MM.1S (cell line): ENCODE results near the gene NSD1.

Source experiments
- DNase-seq: peaks from one replicate; pipeline ENCODE4 v3.0.0-alpha.2; 2015
- H2AFZ ChIP-seq: fragments of 300-600 bp; sonication (generic); 2 replicates; pipeline ENCODE4 v1.6.0; 2016; ENCODE audit warnings: antibody characterized with exemption, low read length
- H3F3A ChIP-seq: fragments of 300-600 bp; sonication (generic); 2 replicates; pipeline ENCODE4 v1.6.1; 2016; ENCODE audit warnings: mild to moderate bottlenecking, antibody characterized with exemption, low read length, moderate library complexity, mixed read lengths; ENCODE audit not compliant: insufficient read depth
- H3K27ac ChIP-seq: fragments of 300-600 bp; sonication (generic); 2 replicates; pipeline ENCODE4 v1.5.1; 2016; ENCODE audit warnings: mild to moderate bottlenecking, low read length
- H3K27me3 ChIP-seq: fragments of 300-600 bp; sonication (generic); replicated peaks from 2 replicates; pipeline ENCODE4 v1.6.0; 2016; ENCODE audit warnings: low read length; ENCODE audit not compliant: insufficient read depth
- H3K36me3 ChIP-seq: fragments of 300-600 bp; sonication (generic); replicated peaks from 2 replicates; pipeline ENCODE4 v1.6.1; 2016; ENCODE audit warnings: mild to moderate bottlenecking, low read length, mixed read lengths; ENCODE audit not compliant: insufficient read depth
- H3K4me1 ChIP-seq: fragments of 300-600 bp; sonication (generic); 2 replicates; pipeline ENCODE4 v1.6.1; 2016; ENCODE audit warnings: low read length, mixed read lengths
- H3K4me2 ChIP-seq: fragments of 300-600 bp; sonication (generic); 2 replicates; pipeline ENCODE4 v1.6.0; 2016; ENCODE audit warnings: low read depth, low read length
- H3K4me3 ChIP-seq: fragments of 300-600 bp; sonication (generic); 2 replicates; pipeline ENCODE4 v1.5.1; 2016; ENCODE audit warnings: low read length, mixed read lengths
- H3K79me2 ChIP-seq: fragments of 300-600 bp; sonication (generic); 2 replicates; pipeline ENCODE4 v1.6.1; 2016; ENCODE audit warnings: mixed run types, low read length, mixed read lengths
- H3K9ac ChIP-seq: fragments of 300-600 bp; sonication (generic); 2 replicates; pipeline ENCODE4 v1.6.1; 2016; ENCODE audit warnings: low read length, mixed read lengths
- H3K9me2 ChIP-seq: fragments of 300-600 bp; sonication (generic); replicated peaks from 2 replicates; pipeline ENCODE4 v1.6.1; 2016; ENCODE audit warnings: mild to moderate bottlenecking, low read length, mixed read lengths; ENCODE audit not compliant: insufficient read depth
- H3K9me3 ChIP-seq: fragments of 300-600 bp; sonication (generic); replicated peaks from 2 replicates; pipeline ENCODE4 v1.6.1; 2016; ENCODE audit warnings: mild to moderate bottlenecking, low read length, mixed read lengths; ENCODE audit not compliant: insufficient read depth
- H4K20me1 ChIP-seq: fragments of 300-600 bp; sonication (generic); 2 replicates; pipeline ENCODE4 v1.6.1; 2016; ENCODE audit warnings: mild to moderate bottlenecking, low read length, moderate library complexity, mixed read lengths; ENCODE audit not compliant: insufficient read depth
- CTCF ChIP-seq: fragments of 300-600 bp; sonication (generic); IDR thresholded peaks from 2 replicates; pipeline ENCODE4 v1.5.1; 2016; ENCODE audit warnings: antibody characterized with exemption, low read length, mixed read lengths
- EZH2 ChIP-seq: fragments of 300-600 bp; sonication (generic); optimal IDR thresholded peaks from 2 replicates; pipeline ENCODE3; 2017; ENCODE audit warnings: low read depth, mild to moderate bottlenecking, antibody characterized with exemption, low read length, mixed read lengths
- EZH2phosphoT487 ChIP-seq: fragments of 300-600 bp; sonication (generic); IDR thresholded peaks from 2 replicates; pipeline ENCODE4 v1.6.1; 2018; ENCODE audit warnings: antibody characterized with exemption, low read length

The NSD1 gene

GRCh38 chr5:177332031-177332895, 198.7 kb downstream of the NSD1 start:
- no peaks in the 10 kb centered on the region for H3K4me1 ChIP-seq
- H3K9me2 ChIP-seq: no peaks in the 10 kb centered on the region
- no peak overlapping the region for H3K4me3 ChIP-seq
- no peak overlapping the region for H3K4me2 ChIP-seq
- H3K27me3 ChIP-seq: no peaks in the 10 kb centered on the region
- no peak overlapping the region for H3K27ac ChIP-seq
- no peak overlapping the region for H3K9ac ChIP-seq
- no peak for DNase-seq
- TF ChIP-seq CTCF (no peak), EZH2phosphoT487 (no peak), EZH2 (no peak)
- H2AFZ ChIP-seq: no peak overlapping the region
- 0 out of 2 replicates have a peak, but pooled peaks cover 5% of the 10 kb centered on the region for H3K36me3 ChIP-seq
- H4K20me1 ChIP-seq: no peaks in the 10 kb centered on the region
- H3F3A ChIP-seq: no peaks in the 10 kb centered on the region
- H3K79me2 ChIP-seq: peaks cover 5% of the 10 kb centered on the region; the same call in 1 of the 2 replicates
- no peaks in the 10 kb centered on the region for H3K9me3 ChIP-seq

- no peaks in the 10 kb centered on the region for H3F3A ChIP-seq
- H3K4me3 ChIP-seq: no peak overlapping the region
- no peak overlapping the region for H3K4me2 ChIP-seq
- H3K79me2 ChIP-seq: peaks cover 11% of the 10 kb centered on the region
- H4K20me1 ChIP-seq: no peaks in the 10 kb centered on the region
- H3K27me3 ChIP-seq: no peaks in the 10 kb centered on the region
- no peak for TF ChIP-seq CTCF
- no peak for TF ChIP-seq EZH2
- no peak for TF ChIP-seq EZH2phosphoT487
- H3K9me2 ChIP-seq: no peaks in the 10 kb centered on the region
- no peak for DNase-seq
- H2AFZ ChIP-seq: no peak overlapping the region
- H3K4me1 ChIP-seq: no peaks in the 10 kb centered on the region
- H3K36me3 ChIP-seq: peaks cover 8% of the 10 kb centered on the region; the same call in 1 of the 2 replicates
- no peak overlapping the region for H3K9ac ChIP-seq
- no peaks in the 10 kb centered on the region for H3K9me3 ChIP-seq
- H3K27ac ChIP-seq: no peak overlapping the region
These were observed 199.3 kb downstream of the NSD1 start for GRCh38 chr5:177332896-177333260.

GRCh38 chr5:177333420-177334154, 200.0 kb downstream of the NSD1 start:
- H3K4me2 ChIP-seq: no peak overlapping the region
- H3K4me1 ChIP-seq: no peaks in the 10 kb centered on the region
- no peak for DNase-seq
- no peaks in the 10 kb centered on the region for H3F3A ChIP-seq
- H3K27me3 ChIP-seq: no peaks in the 10 kb centered on the region
- no peaks in the 10 kb centered on the region for H3K9me3 ChIP-seq
- H3K36me3 ChIP-seq: peaks cover 9% of the 10 kb centered on the region; the same call in 1 of the 2 replicates
- peaks cover 18% of the 10 kb centered on the region for H3K79me2 ChIP-seq
- TF ChIP-seq EZH2phosphoT487 (no peak), CTCF (no peak), EZH2 (no peak)
- no peak overlapping the region for H3K27ac ChIP-seq
- no peak overlapping the region for H2AFZ ChIP-seq
- H4K20me1 ChIP-seq: no peaks in the 10 kb centered on the region
- no peak overlapping the region for H3K9ac ChIP-seq
- H3K4me3 ChIP-seq: no peak overlapping the region
- no peaks in the 10 kb centered on the region for H3K9me2 ChIP-seq
